GM23338 (cell line): ENCODE measurements around the gene SLC25A6. TPM values are rescaled to one million over a fixed set of nuclear protein-coding genes. Genes with fewer than 3 reads are reported as not detected.
"Not testable (repeated sequence)": the region's sequence is repeated elsewhere in the genome, so short reads cannot be mapped to it uniquely, and the experiment has no call there.

Source experiments
- ATAC-seq: fragments of 200-7000 bp; cut with Tn5 transposase; 3 replicates; pipeline ENCODE4 v1.9.1; 2020
- DNase-seq: peaks from one replicate; pipeline ENCODE4 v3.0.0-alpha.2; 2015; ENCODE audit warnings: low spot score
- H2AFZ ChIP-seq: fragments of 200-600 bp; sonication (generic); 2 replicates; pipeline ENCODE4 v1.8.0; 2016; ENCODE audit warnings: antibody characterized with exemption, mild to moderate bottlenecking, moderate library complexity
- H3F3A ChIP-seq: fragments of 200-600 bp; sonication (generic); replicated peaks from 2 replicates; pipeline ENCODE4 v1.8.0; 2017; ENCODE audit warnings: antibody characterized with exemption, mixed run types, low read depth
- H3K27ac ChIP-seq: fragments of 200-600 bp; sonication (generic); 2 replicates; pipeline ENCODE4 v1.6.1; 2016; ENCODE audit warnings: low read depth
- H3K27me3 ChIP-seq: fragments of 200-600 bp; sonication (generic); 2 replicates; pipeline ENCODE4 v1.8.0; 2016; ENCODE audit warnings: mild to moderate bottlenecking, mixed run types, moderate library complexity; ENCODE audit not compliant: insufficient read depth
- H3K36me3 ChIP-seq: fragments of 200-600 bp; sonication (generic); 2 replicates; pipeline ENCODE4 v1.8.0; 2016; ENCODE audit warnings: mild to moderate bottlenecking; ENCODE audit not compliant: insufficient read depth
- H3K4me1 ChIP-seq: fragments of 200-600 bp; sonication (generic); 2 replicates; pipeline ENCODE4 v1.8.0; 2016; ENCODE audit warnings: mild to moderate bottlenecking, moderate library complexity; ENCODE audit not compliant: insufficient read depth
- H3K4me2 ChIP-seq: fragments of 200-600 bp; sonication (generic); 2 replicates; pipeline ENCODE4 v1.7.1; 2017; ENCODE audit warnings: mixed run types
- H3K4me3 ChIP-seq: fragments of 200-600 bp; sonication (generic); 2 replicates; pipeline ENCODE4 v1.6.1; 2016; ENCODE audit warnings: mixed run types
- H3K79me2 ChIP-seq: fragments of 200-600 bp; sonication (generic); replicated peaks from 2 replicates; pipeline ENCODE4 v1.8.0; 2017; ENCODE audit warnings: mild to moderate bottlenecking; ENCODE audit not compliant: insufficient read depth
- H3K9me2 ChIP-seq: fragments of 200-600 bp; sonication (generic); 2 replicates; pipeline ENCODE4 v1.8.0; 2017; ENCODE audit not compliant: insufficient read depth
- H4K20me1 ChIP-seq: fragments of 200-600 bp; sonication (generic); replicated peaks from 2 replicates; pipeline ENCODE4 v1.8.0; 2017; ENCODE audit warnings: mild to moderate bottlenecking; ENCODE audit not compliant: insufficient read depth
- H3K27ac Mint-ChIP-seq: 2 replicates; pipeline ENCODE4 v1.8.0; 2020; ENCODE audit warnings: inconsistent platforms, mild to moderate bottlenecking, moderate library complexity, mixed read lengths
- H3K27me3 Mint-ChIP-seq: 3 replicates; pipeline ENCODE4 v1.8.0; 2022; ENCODE audit warnings: low read depth, mild to moderate bottlenecking, moderate library complexity, mixed read lengths, inconsistent platforms; ENCODE audit not compliant: insufficient read depth, poor library complexity
- H3K36me3 Mint-ChIP-seq: 3 replicates; pipeline ENCODE4 v1.8.0; 2021; ENCODE audit warnings: low read depth, mild to moderate bottlenecking, inconsistent platforms, moderate library complexity, mixed read lengths
- H3K4me1 Mint-ChIP-seq: 3 replicates; pipeline ENCODE4 v1.8.0; 2020; ENCODE audit warnings: mild to moderate bottlenecking, inconsistent platforms, mixed read lengths
- H3K4me3 Mint-ChIP-seq: 3 replicates; pipeline ENCODE4 v1.8.0; 2021; ENCODE audit warnings: moderate library complexity, mild to moderate bottlenecking, inconsistent platforms, mixed read lengths
- H3K9me3 Mint-ChIP-seq: 3 replicates; pipeline ENCODE4 v1.8.0; 2020; ENCODE audit warnings: moderate library complexity, mild to moderate bottlenecking, inconsistent platforms, mixed read lengths
- CREB1 ChIP-seq: fragments of 250-450 bp; sonication (Bioruptor Pico); IDR thresholded peaks from 2 replicates; pipeline ENCODE4 v1.5.0; 2020; ENCODE audit warnings: low read depth, mild to moderate bottlenecking, moderate library complexity
- ETS1 ChIP-seq: IDR thresholded peaks from 2 replicates; pipeline ENCODE4 v1.6.1; 2016; ENCODE audit warnings: antibody characterized with exemption
- EZH2 ChIP-seq: fragments of 200-600 bp; sonication (generic); IDR thresholded peaks from one replicate; pipeline ENCODE4 v1.8.0; 2017; ENCODE audit warnings: antibody characterized with exemption, mild to moderate bottlenecking, low read depth; ENCODE audit not compliant: unreplicated experiment
- EZH2phosphoT487 ChIP-seq: fragments of 200-600 bp; sonication (generic); IDR thresholded peaks from one replicate; pipeline ENCODE4 v1.8.1; 2018; ENCODE audit warnings: antibody characterized with exemption; ENCODE audit not compliant: unreplicated experiment
- JUNB ChIP-seq: IDR thresholded peaks from one replicate; pipeline ENCODE4 v1.6.1; 2016; ENCODE audit warnings: antibody characterized with exemption; ENCODE audit not compliant: unreplicated experiment
- NANOG ChIP-seq: IDR thresholded peaks from 2 replicates; pipeline ENCODE4 v1.6.1; 2016; ENCODE audit warnings: antibody characterized with exemption, borderline replicate concordance
- POLR2AphosphoS5 ChIP-seq: IDR thresholded peaks from 2 replicates; pipeline ENCODE4 v1.6.1; 2016; ENCODE audit warnings: antibody characterized with exemption, low read depth
- REST ChIP-seq: IDR thresholded peaks from one replicate; pipeline ENCODE4 v1.6.1; 2018; ENCODE audit warnings: antibody characterized with exemption; ENCODE audit not compliant: unreplicated experiment
- STAT1 ChIP-seq: IDR thresholded peaks from one replicate; pipeline ENCODE4 v1.6.1; 2016; ENCODE audit warnings: antibody characterized with exemption; ENCODE audit not compliant: unreplicated experiment
- ZNF114 ChIP-seq: fragments of 250-450 bp; sonication (Bioruptor Pico); IDR thresholded peaks from 2 replicates; pipeline ENCODE4 v1.5.0; 2020; ENCODE audit warnings: mild to moderate bottlenecking, moderate library complexity
- ZNF331 ChIP-seq: fragments of 250-450 bp; sonication (Bioruptor Pico); IDR thresholded peaks from 2 replicates; pipeline ENCODE4 v1.5.0; 2020; ENCODE audit warnings: low read depth, mild to moderate bottlenecking, moderate library complexity
- ZNF462 ChIP-seq: fragments of 250-450 bp; sonication (Bioruptor Pico); IDR thresholded peaks from 2 replicates; pipeline ENCODE4 v1.5.0; 2020; ENCODE audit warnings: mild to moderate bottlenecking, moderate library complexity
- polyA plus RNA-seq: library from polyadenylated mRNA; unstranded; fragments of >200 nt; fragmentation: Nextera tagmentation; extraction: Ambion mirVana; gene quantifications from 2 replicates; pipeline ENCODE4 v1.2.1, GENCODE V29; 2016
- total RNA-seq: library from RNA; depleted of rRNA; stranded (reverse); fragments of >200 nt; shearing (Covaris generic); gene quantifications from 2 replicates; pipeline ENCODE4 v1.2.3, GENCODE V29; 2014

SLC25A6 gene
- total and polyA plus RNA-seq, 2 experiments from 2014 or later: 358 to 486 TPM

- ATAC-seq, H3K4me1 ChIP-seq, H3K4me3 ChIP-seq, H3K27ac ChIP-seq, H2AFZ ChIP-seq, H3K27me3 ChIP-seq, H3K4me1 Mint-ChIP-seq, H3K4me3 Mint-ChIP-seq, H3K9me3 Mint-ChIP-seq, H3K4me2 ChIP-seq, H3K27me3 Mint-ChIP-seq, H3K79me2 ChIP-seq, DNase-seq, H3K27ac Mint-ChIP-seq: not testable (repeated sequence)
- 0 out of 2 replicates have a peak, but pooled peaks cover 20% of the 10 kb centered on the region for H3F3A ChIP-seq
- H3K9me2 ChIP-seq: peaks cover 25% of the 10 kb centered on the region
- peaks cover 27% of the 10 kb centered on the region; the same call in 2 of the 3 replicates for H3K36me3 Mint-ChIP-seq
- H4K20me1 ChIP-seq: peaks cover 11% of the 10 kb centered on the region
- peaks cover 39% of the 10 kb centered on the region for H3K36me3 ChIP-seq
Measured at GRCh38 chrX:1403867-1404266, 12.0 kb upstream of the SLC25A6 start.

- H3K27me3 ChIP-seq: no peaks in the 10 kb centered on the region
- no peaks in the 10 kb centered on the region for H3K9me3 Mint-ChIP-seq
- H3K27ac Mint-ChIP-seq: no peak overlapping the region
- H3K4me1 Mint-ChIP-seq: no peaks in the 10 kb centered on the region
- H3K4me2 ChIP-seq: no peak overlapping the region
- no peak overlapping the region for H2AFZ ChIP-seq
- H3K36me3 ChIP-seq: peaks cover 39% of the 10 kb centered on the region
- no peak for DNase-seq
- H3K4me3 ChIP-seq: no peak overlapping the region
- peaks cover 11% of the 10 kb centered on the region for H4K20me1 ChIP-seq
- no peak overlapping the region for H3K27ac ChIP-seq
- no peak overlapping the region for H3K4me3 Mint-ChIP-seq
- peaks cover 25% of the 10 kb centered on the region for H3K9me2 ChIP-seq
- no peaks in the 10 kb centered on the region for H3K79me2 ChIP-seq
- no peaks in the 10 kb centered on the region for H3K4me1 ChIP-seq
- peaks cover 4% of the 10 kb centered on the region for H3K27me3 Mint-ChIP-seq
- H3F3A ChIP-seq: 0 out of 2 replicates have a peak, but pooled peaks cover 20% of the 10 kb centered on the region
- peaks cover 30% of the 10 kb centered on the region; the same call in 2 of the 3 replicates for H3K36me3 Mint-ChIP-seq
- no peak for ATAC-seq
- TF ChIP-seq ETS1: no peak
- TF ChIP-seq JUNB: no peak
- TF ChIP-seq STAT1: no peak
- TF ChIP-seq EZH2: no peak
- TF ChIP-seq ZNF462 (CRISPR knock-in tag): no peak
- no peak for TF ChIP-seq ZNF114
- TF ChIP-seq NANOG: no peak
- no peak for TF ChIP-seq CREB1
- no peak for TF ChIP-seq ZNF331 (CRISPR knock-in tag)
- TF ChIP-seq EZH2phosphoT487: no peak
- TF ChIP-seq POLR2AphosphoS5: no peak
- no peak for TF ChIP-seq REST
Measured at GRCh38 chrX:1403228-1403627, 11.3 kb upstream of the SLC25A6 start.
